HG03354 (cell line): Measurements from ENCODE around the gene CHST13.

Experiments used
- ATAC-seq: cut with Tn5 transposase; IDR thresholded peaks from one replicate; pipeline ENCODE4 v1.9.1; 2021; ENCODE audit warnings: mild to moderate bottlenecking; ENCODE audit not compliant: unreplicated experiment, poor library complexity, severe bottlenecking

CHST13 gene

DNA sequence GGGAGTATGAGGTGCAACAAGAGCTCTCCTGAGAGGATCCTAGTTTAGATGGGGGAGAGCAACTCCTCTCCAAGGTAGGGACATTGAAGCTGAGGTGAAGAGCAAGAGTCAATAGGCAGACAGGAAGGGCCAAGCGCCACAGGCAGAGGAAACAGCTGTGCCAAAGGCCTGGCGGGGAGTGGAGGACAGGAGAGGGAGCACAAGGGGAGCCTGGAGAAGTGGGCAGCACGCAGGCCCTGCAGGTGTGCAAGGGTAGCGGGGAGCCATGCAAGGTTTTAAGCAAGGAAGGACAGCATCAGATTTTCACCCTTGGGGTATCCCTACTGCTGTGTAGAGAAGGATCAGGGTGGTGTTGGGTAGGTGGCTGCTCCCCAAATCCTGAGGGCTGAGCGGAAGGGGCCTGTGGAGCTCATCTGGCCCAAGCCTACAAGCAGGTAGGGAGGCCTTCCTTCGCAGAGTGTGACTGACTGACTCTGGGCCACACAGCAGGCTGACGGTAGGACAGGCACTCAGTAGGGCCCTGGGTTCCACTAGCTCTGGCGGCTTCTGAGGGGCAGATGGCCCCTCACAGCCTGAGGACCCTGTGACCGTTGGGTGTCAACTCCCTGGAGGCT is 13.3 kb downstream of the CHST13 start:
- ATAC-seq, result no peak

DNA sequence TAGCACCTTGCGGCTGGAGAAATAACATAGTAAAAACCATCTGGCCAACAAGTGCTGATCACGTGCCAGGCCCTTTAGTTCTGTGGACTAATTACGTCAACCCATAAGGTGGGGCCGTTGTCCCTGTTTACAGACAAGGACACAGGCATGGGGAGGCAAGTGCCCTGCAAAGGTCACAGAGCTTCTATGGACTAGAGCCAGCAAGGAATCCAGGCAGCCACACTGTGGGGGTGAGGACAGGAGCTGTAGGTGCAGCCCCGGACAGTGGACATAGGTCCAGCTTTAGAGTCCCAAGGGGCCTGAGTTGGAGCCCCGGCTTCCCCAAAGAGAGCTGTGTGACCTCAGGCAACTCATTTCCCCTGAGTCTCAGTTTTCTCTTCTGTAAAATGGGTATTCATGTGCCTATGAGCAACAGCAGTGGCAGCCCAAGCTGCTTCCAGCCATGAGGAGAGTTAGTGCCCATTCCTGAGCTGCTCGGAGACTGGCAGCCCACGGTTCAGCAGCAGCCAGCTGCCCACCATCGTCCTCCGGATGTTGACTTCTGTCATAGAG is 13.9 kb downstream of the CHST13 start:
- ATAC-seq, result no peak

DNA sequence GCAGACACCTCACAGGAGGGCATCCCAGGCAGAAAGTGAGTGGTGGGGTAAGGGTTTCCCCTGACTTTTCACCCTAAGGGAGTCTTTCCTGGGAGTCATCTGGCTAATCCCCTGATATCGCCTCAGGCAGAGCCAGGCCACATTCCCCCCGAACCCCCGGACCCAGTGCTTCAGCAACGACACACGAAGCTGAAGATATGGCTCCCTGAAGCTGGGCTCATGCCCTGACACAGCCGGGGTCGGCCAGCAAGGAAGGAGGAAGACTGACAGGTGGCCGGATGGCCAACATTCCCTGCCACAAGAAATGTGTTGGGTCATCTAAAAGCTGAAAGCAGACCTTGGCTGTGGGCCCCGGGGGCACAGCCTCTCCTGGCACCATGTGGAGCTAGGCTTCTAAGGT is 14.4 kb downstream of the CHST13 start:
- ATAC-seq, result no peak

DNA sequence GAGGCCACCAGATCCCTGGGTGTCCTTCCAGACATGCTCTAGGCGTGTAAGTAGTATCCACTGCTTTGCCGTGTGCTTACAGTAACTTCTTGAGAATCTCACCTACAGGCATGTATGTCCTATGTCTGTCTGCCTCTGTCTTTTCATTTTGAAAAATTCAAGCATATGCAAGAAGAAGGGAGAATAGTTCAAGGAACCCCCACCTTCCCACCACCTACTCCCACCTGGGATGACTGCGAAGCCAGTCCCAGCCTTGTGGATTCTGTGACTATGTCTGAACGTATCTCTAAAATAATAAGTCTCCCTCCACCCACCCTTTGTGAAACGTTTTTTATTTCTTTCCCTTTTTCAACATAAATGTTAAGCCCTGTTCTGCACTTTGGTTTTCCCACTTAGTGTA is 15.0 kb downstream of the CHST13 start:
- ATAC-seq, result no peak

DNA sequence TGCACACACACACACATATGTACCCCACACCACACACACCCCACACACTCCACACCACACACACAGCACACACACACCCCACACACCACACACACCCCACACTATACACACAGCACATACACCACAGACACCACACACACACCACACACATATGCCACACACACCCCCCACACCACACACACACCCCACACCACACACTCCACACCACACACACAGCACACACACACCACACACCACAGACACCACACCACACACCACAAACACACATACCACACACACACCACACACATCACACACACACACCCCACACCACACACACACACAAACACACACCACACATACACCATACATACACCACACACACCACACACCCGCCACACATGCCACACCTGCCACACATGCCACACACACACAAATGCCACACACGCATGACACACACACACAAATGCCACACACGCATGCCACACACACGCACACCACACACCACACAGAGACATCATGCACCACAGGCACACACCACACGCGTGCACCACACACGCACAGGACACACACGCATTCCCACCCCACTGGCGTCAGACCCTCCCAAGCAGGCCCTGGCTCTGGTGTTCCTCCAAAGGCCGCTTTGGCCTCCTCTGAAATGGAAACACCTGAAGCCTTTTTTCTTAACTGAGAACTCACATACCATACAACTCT is 15.7 kb downstream of the CHST13 start:
- ATAC-seq, result no peak

DNA sequence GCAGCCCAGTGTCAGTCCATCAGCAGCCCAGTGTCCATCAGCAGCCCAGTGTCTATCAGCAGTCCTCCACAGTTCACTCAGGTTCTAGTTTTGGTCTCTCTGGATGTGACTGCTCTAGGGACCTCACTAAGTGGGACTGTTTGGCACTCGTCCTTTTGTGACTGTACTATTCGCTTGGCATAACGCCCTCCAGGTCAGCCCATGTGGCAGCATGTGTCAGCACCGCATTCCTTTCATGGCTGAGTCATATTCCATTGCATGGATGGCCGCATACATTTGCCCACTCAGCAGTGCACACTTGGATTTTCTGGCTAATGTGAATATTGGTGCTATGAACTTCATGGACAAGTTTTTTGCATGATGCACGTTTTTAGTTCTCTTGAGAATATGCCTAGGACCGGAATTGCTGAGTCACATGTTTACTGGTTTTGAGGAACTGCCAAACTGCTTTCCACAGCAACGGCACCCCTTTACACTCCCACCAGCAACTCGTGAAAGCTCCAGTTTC is 16.4 kb downstream of the CHST13 start:
- no peak for ATAC-seq

DNA sequence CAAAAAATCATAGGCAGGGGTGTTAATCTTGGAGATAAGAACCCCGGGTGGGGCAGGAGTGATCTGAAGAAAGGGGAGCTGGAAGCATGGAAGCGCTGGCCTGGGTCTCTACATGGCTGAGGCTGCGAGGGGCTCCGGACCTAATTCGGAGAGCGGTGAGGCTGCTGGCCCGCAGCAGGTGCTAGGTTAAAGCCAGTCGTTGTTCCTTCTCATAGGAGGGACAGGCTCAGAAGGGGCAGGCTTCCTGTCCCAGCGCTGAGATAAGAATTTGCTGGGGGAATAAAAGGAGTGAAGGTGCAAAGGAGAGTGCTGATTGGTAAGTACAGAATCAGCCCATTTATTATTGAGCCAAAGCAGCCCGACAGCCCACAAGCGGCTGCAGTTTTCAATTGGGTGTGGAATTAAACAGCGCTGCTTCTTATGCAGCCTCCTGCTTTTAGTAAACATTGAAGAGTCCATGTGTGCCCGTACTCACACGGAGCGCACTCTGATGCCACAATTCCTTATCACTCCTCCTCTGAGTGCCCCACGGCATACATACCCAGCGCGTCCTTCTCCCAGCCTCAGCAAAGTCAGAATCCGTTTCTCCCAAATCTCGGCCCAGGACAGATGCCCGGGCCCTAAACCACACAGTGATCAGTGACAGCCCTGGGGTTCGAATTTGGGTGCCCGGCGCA is 17.1 kb downstream of the CHST13 start:
- no peak for ATAC-seq

DNA sequence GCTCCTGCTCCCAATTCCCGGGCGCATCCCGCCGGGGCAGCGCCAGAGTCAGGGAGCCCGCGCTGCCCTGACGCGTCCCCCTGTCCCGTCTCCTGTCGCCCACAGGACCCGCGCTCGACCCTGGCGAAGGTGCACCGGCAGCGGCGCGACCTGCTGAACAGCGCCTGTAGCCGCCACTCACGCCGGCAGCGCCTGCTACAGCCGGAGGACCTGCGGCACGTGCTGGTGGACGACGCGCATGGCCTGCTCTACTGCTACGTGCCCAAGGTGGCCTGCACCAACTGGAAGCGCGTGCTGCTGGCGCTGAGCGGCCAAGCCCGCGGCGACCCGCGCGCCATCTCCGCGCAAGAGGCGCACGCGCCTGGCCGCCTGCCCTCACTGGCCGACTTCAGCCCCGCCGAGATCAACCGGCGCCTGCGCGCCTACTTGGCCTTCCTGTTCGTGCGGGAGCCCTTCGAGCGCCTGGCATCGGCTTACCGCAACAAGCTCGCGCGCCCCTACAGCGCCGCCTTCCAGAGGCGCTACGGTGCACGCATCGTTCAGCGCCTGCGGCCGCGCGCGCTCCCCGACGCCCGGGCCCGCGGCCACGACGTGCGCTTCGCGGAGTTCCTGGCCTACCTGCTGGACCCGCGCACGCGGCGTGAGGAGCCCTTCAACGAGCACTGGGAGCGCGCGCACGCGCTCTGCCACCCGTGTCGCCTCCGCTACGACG is 17.8 kb downstream of the CHST13 start:
- ATAC-seq, result no peak

DNA sequence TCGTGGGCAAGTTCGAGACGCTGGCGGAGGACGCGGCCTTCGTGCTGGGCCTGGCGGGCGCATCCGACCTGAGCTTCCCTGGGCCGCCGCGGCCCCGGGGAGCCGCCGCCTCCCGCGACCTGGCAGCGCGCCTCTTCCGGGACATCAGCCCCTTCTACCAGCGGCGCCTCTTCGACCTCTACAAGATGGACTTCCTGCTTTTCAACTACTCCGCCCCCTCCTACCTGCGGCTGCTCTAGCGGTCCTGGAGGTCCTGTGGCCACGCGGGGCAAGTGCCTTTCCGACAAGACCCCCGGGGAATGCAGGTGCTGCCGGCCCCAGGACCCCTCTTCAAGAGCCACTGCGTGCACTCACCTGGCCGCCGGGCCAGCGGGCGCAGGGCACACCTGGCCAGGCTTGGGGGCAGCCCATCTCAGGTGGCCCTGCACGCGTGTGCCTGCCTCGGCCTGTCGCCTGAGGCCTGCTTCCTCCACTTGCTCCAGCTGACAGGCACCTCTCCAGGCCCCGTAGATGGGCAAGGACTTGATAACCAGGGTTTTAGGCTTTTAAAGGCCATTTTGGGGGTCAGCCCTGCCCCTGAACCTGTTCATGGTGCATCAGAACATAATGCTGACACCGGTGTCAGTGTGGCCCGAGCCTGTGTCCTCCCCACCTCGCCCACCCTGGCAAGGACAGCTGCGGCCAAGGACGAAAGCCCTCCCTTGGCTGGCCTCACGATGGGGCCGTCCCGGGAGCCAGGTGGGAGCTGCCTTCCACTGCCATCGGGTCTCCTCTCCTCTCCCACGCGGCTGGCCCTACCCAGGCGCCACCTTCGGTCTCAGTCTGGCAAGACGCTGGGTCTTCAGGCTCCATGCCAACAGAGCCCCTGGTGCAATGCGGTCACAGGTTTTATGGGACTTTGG is 18.6 kb downstream of the CHST13 start:
- no peak for ATAC-seq

DNA sequence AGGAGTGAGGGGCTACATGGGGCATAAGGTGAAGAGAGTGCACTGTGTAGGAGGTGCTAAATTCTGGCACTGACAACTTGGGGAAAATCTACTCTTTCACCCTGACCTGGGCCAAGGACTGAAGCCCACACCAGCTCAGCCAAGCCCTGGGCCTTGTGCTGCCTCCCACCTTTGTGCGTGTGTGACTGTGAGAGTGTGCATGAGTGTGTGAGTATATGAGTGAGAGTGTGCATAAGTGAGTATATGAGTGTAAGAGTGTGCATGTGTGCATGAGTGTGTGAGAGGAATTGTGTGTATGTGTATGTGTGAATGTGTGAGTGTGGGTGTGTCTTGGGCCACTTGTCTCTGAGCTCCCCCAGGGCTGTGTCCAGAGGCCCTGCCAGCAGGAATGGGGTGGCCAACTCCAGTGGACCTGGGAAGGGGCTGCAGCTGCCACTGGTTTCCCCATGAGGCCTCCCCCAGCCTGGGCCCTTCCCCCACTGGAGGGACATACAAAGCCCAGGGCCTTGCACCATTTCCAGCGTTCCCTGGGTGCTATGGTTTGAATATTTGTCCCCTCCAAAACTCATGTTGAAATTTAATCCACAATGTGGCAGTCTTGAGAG is 19.6 kb downstream of the CHST13 start:
- ATAC-seq, result no peak

DNA sequence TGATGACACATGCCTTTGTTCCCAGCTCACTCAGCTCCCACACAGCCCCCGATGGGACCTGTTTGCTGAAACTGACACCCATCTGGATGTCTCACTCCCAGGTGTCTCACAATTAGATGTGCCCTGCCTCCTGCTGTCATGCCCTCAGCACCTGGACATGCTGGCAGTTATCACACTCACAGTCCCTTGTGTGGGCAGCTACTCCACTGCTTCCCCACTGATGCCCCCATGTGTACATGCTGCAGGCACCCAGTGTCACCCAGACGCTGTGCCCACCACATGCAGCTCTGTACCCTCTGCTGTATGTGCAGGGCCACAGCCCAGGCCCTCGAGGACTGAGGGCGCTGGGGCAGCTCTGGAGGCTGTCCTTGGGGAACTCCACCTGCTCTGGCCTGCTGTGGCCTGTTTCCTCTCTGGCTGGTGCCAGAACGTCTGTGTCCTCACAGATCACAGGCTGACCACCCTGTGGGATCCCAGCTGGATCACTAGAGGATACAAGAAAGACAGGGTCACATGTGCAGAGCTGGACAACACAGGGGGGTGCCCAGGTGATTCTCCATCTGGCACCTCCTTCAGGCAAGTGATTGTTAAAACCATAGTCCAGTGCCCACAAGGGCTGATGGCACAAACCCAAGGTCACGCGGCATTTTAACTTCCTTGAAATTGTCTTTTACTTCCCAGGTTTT is 20.8 kb downstream of the CHST13 start:
- no peak for ATAC-seq

DNA sequence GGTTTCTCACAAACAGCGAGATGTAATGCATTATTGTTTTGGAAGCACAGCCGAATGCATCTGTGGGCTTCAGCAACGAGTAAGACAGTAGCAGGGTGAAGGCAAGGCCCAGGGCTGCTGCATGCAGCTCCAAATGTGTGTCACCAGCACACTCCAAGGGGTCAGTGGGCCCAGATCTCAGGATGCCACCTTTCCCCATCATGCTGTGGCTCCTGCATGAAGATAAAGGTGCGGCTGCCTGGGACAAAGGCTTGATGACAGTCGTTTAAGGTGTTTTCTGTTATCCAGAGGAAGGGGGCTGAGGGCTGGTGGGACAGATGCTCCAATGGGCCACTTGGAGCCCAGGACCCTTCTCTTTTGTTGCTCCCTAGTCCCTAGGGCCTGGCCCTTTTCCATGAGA is 21.6 kb downstream of the CHST13 start:
- no peak for ATAC-seq

DNA sequence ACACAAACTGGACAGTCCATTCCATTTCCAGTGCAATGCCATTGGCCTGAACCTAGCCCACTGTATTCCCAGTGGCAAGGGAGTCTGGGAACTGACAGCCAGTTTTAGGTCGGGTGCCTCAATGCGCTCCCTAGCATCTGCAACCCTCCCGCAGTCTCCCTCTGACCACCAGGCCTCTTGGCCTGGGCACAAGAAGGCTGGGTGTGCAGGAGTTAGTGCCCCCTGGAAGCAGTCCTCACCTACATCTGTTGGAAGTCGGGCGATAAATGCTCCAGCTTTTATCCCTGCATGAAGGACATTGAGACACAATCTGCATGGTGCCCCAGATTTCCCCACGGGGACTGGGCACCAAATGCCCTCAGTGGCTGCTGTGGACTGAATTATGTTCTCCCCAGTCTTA is 22.1 kb downstream of the CHST13 start:
- ATAC-seq, result no peak

DNA sequence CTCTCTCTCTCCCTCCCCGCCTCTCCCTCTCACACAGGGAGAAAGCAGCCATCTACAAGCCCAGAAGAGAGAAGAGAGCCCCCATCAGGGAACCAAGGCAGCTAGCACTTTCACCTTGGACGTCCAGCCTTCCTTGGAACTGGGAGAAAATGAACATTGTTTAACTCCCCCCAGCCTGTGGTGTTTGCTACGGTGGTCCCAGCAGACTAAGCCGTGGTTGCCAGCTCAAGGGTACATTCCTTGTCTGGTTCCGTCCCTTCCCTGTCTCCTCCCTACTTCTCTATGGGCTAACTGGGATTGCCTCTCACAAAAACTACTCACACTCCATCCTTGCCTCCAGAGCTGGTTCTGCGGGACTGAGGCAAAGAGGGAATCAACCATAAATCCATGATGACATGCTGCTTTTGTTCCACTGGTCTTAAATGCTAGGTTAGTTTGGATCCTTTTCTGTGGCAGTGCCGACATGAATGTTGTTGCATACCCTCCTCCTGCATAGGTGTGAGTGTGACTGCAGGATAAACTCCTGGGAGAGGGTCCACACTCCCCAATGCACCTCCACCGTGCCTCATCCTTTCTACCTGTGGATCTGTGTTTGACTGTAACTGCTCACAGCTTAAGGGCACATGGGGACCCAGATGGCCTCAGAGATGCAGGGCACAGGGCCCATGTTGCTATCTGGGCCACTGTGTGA is 22.7 kb downstream of the CHST13 start:
- ATAC-seq, result no peak

DNA sequence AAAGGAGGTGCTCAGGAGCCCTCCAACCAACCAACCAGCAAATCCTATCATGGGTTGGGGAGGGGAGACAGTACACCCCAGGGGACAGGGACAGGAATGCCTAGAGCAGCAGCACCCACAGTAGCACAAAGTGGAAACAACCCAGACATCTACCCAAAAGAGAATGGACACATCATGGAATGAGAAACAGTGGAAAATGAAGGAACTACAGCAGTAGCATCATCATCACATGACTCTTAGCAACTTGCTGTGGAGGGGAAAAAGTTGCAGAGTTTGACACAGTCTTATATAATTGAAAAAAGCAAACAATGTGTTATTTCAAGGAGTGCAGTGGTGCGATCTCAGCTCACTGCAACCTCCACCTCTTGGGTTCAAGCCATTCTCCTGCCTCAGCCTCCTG is 23.8 kb downstream of the CHST13 start:
- no peak for ATAC-seq

DNA sequence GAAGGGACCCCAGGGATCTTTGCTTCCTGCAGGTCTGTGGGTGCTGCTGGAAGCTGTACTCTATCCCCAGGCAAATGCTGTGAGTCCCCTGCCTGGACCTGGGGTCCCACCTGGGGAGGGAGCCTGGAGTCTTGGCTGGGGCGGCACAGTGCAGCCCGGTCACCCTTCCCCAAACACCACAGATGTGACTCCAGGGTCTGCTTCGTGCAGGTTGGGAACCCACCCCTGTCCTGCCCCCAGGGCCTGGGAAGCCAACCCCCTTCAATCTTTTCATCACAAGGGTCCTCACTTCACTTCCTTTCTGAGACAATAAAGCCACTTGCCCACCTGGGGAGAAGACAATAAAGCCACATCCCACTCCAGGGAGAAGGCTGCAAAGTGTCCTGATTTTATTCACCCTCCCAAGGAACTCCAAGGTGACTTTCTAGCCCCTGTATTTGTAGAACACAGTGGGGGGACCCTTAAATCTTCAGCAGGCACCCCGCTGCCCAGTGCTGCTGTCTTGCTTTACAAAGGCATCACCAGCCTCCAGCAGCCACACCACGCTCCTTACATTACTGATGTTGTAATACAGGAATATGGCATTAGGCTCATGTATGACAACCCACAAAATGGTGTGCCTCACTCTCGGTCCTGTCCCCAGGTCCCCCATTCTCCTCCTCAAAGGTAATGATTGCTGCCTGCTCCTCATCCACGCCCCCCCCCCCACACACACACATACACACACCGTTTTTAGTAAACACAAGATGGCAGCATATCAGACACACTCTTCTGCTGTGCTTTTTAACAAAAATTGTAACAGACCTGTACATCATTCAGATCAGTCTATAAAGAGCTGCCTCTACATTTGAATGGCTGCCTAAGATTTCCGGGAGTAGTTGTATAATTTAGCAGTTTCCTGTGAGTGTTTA is 24.9 kb downstream of the CHST13 start:
- no peak for ATAC-seq
